HG03469 (cell line): ENCODE data around the gene LAPTM5.
"Not testable (repeated sequence)": the region's sequence is repeated elsewhere in the genome, so short reads cannot be mapped to it uniquely, and the experiment has no call there.

ENCODE experiments used
- ATAC-seq: cut with Tn5 transposase; IDR thresholded peaks from one replicate; pipeline ENCODE4 v1.9.1; 2021; ENCODE audit warnings: mild to moderate bottlenecking, moderate library complexity, moderate number of reproducible peaks; ENCODE audit not compliant: unreplicated experiment

LAPTM5 gene

GRCh38 chr1:30773722-30774358 is 16.3 kb upstream of the LAPTM5 start:
- no peak for ATAC-seq

GRCh38 chr1:30771005-30771404 is 13.4 kb upstream of the LAPTM5 start:
- ATAC-seq = no peak

- no peak for ATAC-seq
Measured at GRCh38 chr1:30770150-30770549, 12.6 kb upstream of the LAPTM5 start.

GRCh38 chr1:30768830-30769718 is 11.5 kb upstream of the LAPTM5 start:
- ATAC-seq = no peak

GRCh38 chr1:30768159-30768829 is 10.7 kb upstream of the LAPTM5 start:
- ATAC-seq = no peak

- ATAC-seq = not testable (repeated sequence)
Measured at GRCh38 chr1:30766948-30767347, 9.4 kb upstream of the LAPTM5 start.

GRCh38 chr1:30765556-30766434 is 8.2 kb upstream of the LAPTM5 start:
- no peak for ATAC-seq

- ATAC-seq = peak; percentile 32
Measured at GRCh38 chr1:30764939-30765555, 7.5 kb upstream of the LAPTM5 start.

GRCh38 chr1:30764396-30764795 is 6.8 kb upstream of the LAPTM5 start:
- ATAC-seq = no peak

- no peak for ATAC-seq
Measured at GRCh38 chr1:30763651-30764248, 6.2 kb upstream of the LAPTM5 start.

- ATAC-seq = no peak
Measured at GRCh38 chr1:30762930-30763650, 5.5 kb upstream of the LAPTM5 start.

- no peak for ATAC-seq
Measured at GRCh38 chr1:30762152-30762929, 4.8 kb upstream of the LAPTM5 start.

- ATAC-seq = no peak
Measured at GRCh38 chr1:30761381-30762151, 4.0 kb upstream of the LAPTM5 start.

- ATAC-seq = no peak
Measured at GRCh38 chr1:30760596-30761324, 3.2 kb upstream of the LAPTM5 start.

- no peak for ATAC-seq
Measured at GRCh38 chr1:30759718-30760281, 2.2 kb upstream of the LAPTM5 start.

GRCh38 chr1:30758785-30759380 is 1.3 kb upstream of the LAPTM5 start:
- ATAC-seq = no peak
